HepG2 (cell line): ENCODE measurements around the gene CDC42EP1. TPM values are rescaled to one million over a fixed set of nuclear protein-coding genes. Genes with fewer than 3 reads are reported as not detected.

Experiments used
- CCDC6 ChIP-seq: sonication (generic); formaldehyde crosslinking; IDR thresholded peaks from 2 replicates; pipeline ENCODE4 v1.8.1; 2022; ENCODE audit warnings: mild to moderate bottlenecking, missing genetic modification reagents, moderate library complexity
- ESRRA ChIP-seq: sonication (generic); formaldehyde crosslinking; IDR thresholded peaks from 2 replicates; pipeline ENCODE4 v1.5.1; 2020; ENCODE audit warnings: mild to moderate bottlenecking, low read depth, missing genetic modification reagents
- GFI1 ChIP-seq: sonication (generic); formaldehyde crosslinking; IDR thresholded peaks from 2 replicates; pipeline ENCODE4 v1.5.0; 2020; ENCODE audit warnings: missing genetic modification reagents, mild to moderate bottlenecking, borderline replicate concordance
- JUND ChIP-seq: sonication (generic); formaldehyde crosslinking; IDR thresholded peaks from 2 replicates; pipeline ENCODE4 v1.8.0; 2022; ENCODE audit warnings: mild to moderate bottlenecking, missing genetic modification reagents
- NR2C2 ChIP-seq: sonication (generic); formaldehyde crosslinking; IDR thresholded peaks from 2 replicates; pipeline ENCODE4 v1.4.0; 2020; ENCODE audit warnings: missing genetic modification reagents, mild to moderate bottlenecking, moderate library complexity, borderline replicate concordance
- RBM22 ChIP-seq: fragments of 200-400 bp; formaldehyde crosslinking; optimal IDR thresholded peaks from 2 replicates; pipeline ENCODE3; 2017; ENCODE audit warnings: mild to moderate bottlenecking, low read length, moderate library complexity
- SIN3A ChIP-seq: IDR thresholded peaks from 2 replicates; pipeline ENCODE4 v1.6.1; 2011; ENCODE audit warnings: low read depth, mild to moderate bottlenecking, control low read depth, low read length, borderline replicate concordance
- SSRP1 ChIP-seq: IDR thresholded peaks from 2 replicates; pipeline ENCODE4 v1.6.1; 2016; ENCODE audit warnings: control low read depth
- TAF1 ChIP-seq: sonication (generic); formaldehyde crosslinking; IDR thresholded peaks from 2 replicates; pipeline ENCODE4 v1.4.0; 2020; ENCODE audit warnings: missing genetic modification reagents
- TCF12 ChIP-seq, 2 experiments: fragments of 450-650 bp in 1 of 2; sonication (generic) in 1 of 2; formaldehyde crosslinking in 1 of 2; IDR thresholded peaks; 2 replicates each; pipeline versions ENCODE4 v1.6.1 to v1.8.0; 2017 to 2022; ENCODE audit warnings: antibody characterized with exemption in 1 of 2, mild to moderate bottlenecking in 1 of 2, missing genetic modification reagents in 1 of 2, moderate library complexity in 1 of 2
- TGIF2 ChIP-seq: IDR thresholded peaks from 2 replicates; pipeline ENCODE4 v1.6.1; 2016; ENCODE audit warnings: control low read depth, missing compliant biosample characterization
- ZFP90 ChIP-seq: sonication (generic); formaldehyde crosslinking; IDR thresholded peaks from 2 replicates; pipeline ENCODE4 v1.8.0; 2022; ENCODE audit warnings: missing genetic modification reagents, mild to moderate bottlenecking, inconsistent platforms, borderline replicate concordance
- ZFY ChIP-seq: sonication (generic); formaldehyde crosslinking; IDR thresholded peaks from 2 replicates; pipeline ENCODE4 v1.4.0; 2020; ENCODE audit warnings: missing genetic modification reagents
- ZNF326 ChIP-seq: sonication (generic); formaldehyde crosslinking; IDR thresholded peaks from 2 replicates; pipeline ENCODE4 v1.4.0; 2020; ENCODE audit warnings: missing genetic modification reagents, borderline replicate concordance
- ZNF709 ChIP-seq: sonication (generic); formaldehyde crosslinking; IDR thresholded peaks from 2 replicates; pipeline ENCODE4 v1.5.0; 2020; ENCODE audit warnings: mild to moderate bottlenecking, missing genetic modification reagents
- ZNF747 ChIP-seq: sonication (generic); formaldehyde crosslinking; IDR thresholded peaks from 2 replicates; pipeline ENCODE4 v1.8.1; 2023; ENCODE audit warnings: missing genetic modification reagents, mild to moderate bottlenecking, borderline replicate concordance
- ZNF841 ChIP-seq: sonication (generic); formaldehyde crosslinking; IDR thresholded peaks from 2 replicates; pipeline ENCODE4 v1.8.1; 2023; ENCODE audit warnings: missing genetic modification reagents, borderline replicate concordance
- polyA plus RNA-seq, 8 experiments: library from polyadenylated mRNA; depleted of rRNA in 3 of 8; stranded (reverse) in 7 of 8; unstranded in 1 of 8; fragments of >200 nt; fragmentation: Illumina TruSeq in 4 of 8; extraction: Trizol in 4 of 8; gene quantifications; 2 replicates each; pipeline versions ENCODE4 v1.2.1 to v1.2.3, GENCODE V29; 2011 to 2016; ENCODE audit warnings: low read depth in 4 of 8, missing spikeins in 1 of 8, mixed read lengths in 1 of 8; ENCODE audit not compliant: insufficient read depth in 1 of 8
- total RNA-seq, 5 experiments: library from RNA; depleted of rRNA; stranded (reverse); fragments of >200 nt; fragmentation: Illumina TruSeq; extraction: Trizol; gene quantifications; 2 replicates each; pipeline ENCODE4 v1.2.3, GENCODE V29; 2016; ENCODE audit warnings: low read depth in 1 of 5
- TF ChIP-seq, protein P1 (sequence below): IDR thresholded peaks from 2 replicates; pipeline ENCODE4 v1.4.0; 2020; ENCODE audit warnings: mild to moderate bottlenecking, missing genetic modification reagents
- TF ChIP-seq, protein P2 (sequence below): sonication (generic); formaldehyde crosslinking; IDR thresholded peaks from 2 replicates; pipeline ENCODE4 v1.4.0; 2020; ENCODE audit warnings: missing genetic modification reagents; ENCODE audit errors: not compliant biosample characterization
- TF ChIP-seq, protein P3 (sequence below): IDR thresholded peaks from 2 replicates; pipeline ENCODE4 v1.6.1; 2018; ENCODE audit warnings: missing genetic modification reagents
- TF ChIP-seq, protein P4 (sequence below): IDR thresholded peaks from 2 replicates; pipeline ENCODE4 v1.6.1; 2016; ENCODE audit warnings: missing compliant biosample characterization, missing genetic modification reagents, borderline replicate concordance

CDC42EP1 gene
- total and polyA plus RNA-seq, 2 of the 13 experiments (the other 11 are each of a cell fraction or from before 2014, with no cell fraction given): 17.1 to 29.5 TPM

DNA sequence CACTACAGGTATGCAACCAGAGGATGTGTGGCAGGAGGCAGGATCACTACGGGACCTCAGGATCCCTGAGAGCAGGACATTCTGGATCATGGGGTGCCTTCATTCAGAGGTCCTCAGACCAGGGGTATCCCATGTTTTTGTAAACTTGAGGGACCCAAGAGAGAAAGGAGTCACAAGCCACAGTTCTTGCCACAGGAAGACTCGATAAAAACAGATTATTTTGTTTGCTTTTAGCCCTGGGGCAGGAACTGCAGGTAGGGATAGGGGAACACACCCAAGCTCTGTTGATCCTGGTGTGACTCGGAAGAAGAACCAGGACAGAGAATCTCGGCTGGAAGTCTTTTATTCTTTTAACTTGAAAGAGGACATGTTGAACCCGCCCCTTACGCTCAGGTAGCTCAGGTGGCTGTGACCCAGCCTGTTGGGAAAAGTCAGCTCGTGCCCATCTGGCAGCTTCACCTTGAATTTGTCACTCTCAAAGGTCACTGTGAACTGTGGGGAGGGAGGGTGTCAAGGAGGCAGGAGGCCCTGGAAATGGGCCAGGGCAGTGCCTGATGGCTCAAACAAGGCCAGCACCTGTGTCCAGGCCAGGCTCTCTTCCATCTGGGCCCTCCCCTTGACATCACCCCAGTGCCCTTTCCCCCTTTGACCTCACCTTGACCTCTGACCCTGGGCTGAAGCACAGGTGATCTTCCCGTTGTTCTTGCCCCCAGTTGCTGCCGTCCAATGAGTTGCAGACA is 9.8 kb downstream of the CDC42EP1 start (continued):
- TF ChIP-seq, protein P1, sequence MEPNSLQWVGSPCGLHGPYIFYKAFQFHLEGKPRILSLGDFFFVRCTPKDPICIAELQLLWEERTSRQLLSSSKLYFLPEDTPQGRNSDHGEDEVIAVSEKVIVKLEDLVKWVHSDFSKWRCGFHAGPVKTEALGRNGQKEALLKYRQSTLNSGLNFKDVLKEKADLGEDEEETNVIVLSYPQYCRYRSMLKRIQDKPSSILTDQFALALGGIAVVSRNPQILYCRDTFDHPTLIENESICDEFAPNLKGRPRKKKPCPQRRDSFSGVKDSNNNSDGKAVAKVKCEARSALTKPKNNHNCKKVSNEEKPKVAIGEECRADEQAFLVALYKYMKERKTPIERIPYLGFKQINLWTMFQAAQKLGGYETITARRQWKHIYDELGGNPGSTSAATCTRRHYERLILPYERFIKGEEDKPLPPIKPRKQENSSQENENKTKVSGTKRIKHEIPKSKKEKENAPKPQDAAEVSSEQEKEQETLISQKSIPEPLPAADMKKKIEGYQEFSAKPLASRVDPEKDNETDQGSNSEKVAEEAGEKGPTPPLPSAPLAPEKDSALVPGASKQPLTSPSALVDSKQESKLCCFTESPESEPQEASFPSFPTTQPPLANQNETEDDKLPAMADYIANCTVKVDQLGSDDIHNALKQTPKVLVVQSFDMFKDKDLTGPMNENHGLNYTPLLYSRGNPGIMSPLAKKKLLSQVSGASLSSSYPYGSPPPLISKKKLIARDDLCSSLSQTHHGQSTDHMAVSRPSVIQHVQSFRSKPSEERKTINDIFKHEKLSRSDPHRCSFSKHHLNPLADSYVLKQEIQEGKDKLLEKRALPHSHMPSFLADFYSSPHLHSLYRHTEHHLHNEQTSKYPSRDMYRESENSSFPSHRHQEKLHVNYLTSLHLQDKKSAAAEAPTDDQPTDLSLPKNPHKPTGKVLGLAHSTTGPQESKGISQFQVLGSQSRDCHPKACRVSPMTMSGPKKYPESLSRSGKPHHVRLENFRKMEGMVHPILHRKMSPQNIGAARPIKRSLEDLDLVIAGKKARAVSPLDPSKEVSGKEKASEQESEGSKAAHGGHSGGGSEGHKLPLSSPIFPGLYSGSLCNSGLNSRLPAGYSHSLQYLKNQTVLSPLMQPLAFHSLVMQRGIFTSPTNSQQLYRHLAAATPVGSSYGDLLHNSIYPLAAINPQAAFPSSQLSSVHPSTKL (CRISPR knock-in tag): 0 out of 2 replicates have a peak, but pooled peaks have one; percentile 44
- TF ChIP-seq ZNF326 (CRISPR knock-in tag) (peak; percentile 97), TAF1 (CRISPR knock-in tag) (0 out of 2 replicates have a peak, but pooled peaks have one; percentile 4), TCF12 (IDR thresholded peaks at IDR 0.05) (no peak), TCF12 (CRISPR knock-in tag; IDR thresholded peaks at IDR 0.05) (0 out of 2 replicates have a peak, but pooled peaks have one; percentile 57), CCDC6 (0 out of 2 replicates have a peak, but pooled peaks have one; percentile 55), ZNF841 (CRISPR knock-in tag) (no peak; the same call in 1 of the 2 replicates), JUND (CRISPR knock-in tag) (no peak), TGIF2 (CRISPR knock-in tag) (no peak), RBM22 (peak; percentile 3), ZFY (peak; percentile 50), GFI1 (CRISPR knock-in tag) (no peak), ZNF709 (CRISPR knock-in tag) (no peak), ZFP90 (0 out of 2 replicates have a peak, but pooled peaks have one; percentile 29), NR2C2 (CRISPR knock-in tag) (peak; percentile 98), SSRP1 (peak; percentile 97), ZNF747 (CRISPR knock-in tag) (peak; percentile 48; the same call in 1 of the 2 replicates), SIN3A (peak; percentile 36; the same call in 1 of the 2 replicates), ESRRA (peak; percentile 99)
- TF ChIP-seq, protein P2, sequence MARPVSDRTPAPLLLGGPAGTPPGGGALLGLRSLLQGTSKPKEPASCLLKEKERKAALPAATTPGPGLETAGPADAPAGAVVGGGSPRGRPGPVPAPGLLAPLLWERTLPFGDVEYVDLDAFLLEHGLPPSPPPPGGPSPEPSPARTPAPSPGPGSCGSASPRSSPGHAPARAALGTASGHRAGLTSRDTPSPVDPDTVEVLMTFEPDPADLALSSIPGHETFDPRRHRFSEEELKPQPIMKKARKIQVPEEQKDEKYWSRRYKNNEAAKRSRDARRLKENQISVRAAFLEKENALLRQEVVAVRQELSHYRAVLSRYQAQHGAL (CRISPR knock-in tag): no peak
- TF ChIP-seq, protein P3, sequence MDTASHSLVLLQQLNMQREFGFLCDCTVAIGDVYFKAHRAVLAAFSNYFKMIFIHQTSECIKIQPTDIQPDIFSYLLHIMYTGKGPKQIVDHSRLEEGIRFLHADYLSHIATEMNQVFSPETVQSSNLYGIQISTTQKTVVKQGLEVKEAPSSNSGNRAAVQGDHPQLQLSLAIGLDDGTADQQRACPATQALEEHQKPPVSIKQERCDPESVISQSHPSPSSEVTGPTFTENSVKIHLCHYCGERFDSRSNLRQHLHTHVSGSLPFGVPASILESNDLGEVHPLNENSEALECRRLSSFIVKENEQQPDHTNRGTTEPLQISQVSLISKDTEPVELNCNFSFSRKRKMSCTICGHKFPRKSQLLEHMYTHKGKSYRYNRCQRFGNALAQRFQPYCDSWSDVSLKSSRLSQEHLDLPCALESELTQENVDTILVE (CRISPR knock-in tag): 0 out of 2 replicates have a peak, but pooled peaks have one; percentile 0
- TF ChIP-seq, protein P4, sequence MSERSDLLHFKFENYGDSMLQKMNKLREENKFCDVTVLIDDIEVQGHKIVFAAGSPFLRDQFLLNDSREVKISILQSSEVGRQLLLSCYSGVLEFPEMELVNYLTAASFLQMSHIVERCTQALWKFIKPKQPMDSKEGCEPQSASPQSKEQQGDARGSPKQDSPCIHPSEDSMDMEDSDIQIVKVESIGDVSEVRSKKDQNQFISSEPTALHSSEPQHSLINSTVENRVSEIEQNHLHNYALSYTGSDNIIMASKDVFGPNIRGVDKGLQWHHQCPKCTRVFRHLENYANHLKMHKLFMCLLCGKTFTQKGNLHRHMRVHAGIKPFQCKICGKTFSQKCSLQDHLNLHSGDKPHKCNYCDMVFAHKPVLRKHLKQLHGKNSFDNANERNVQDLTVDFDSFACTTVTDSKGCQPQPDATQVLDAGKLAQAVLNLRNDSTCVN (CRISPR knock-in tag): 0 out of 2 replicates have a peak, but pooled peaks have one; percentile 28
